HepG2 (cell line): Measurements from ENCODE around the gene ACSS2. TPM values are rescaled to one million over a fixed set of nuclear protein-coding genes. Genes with fewer than 3 reads are reported as not detected.

ENCODE experiments used
- ATAC-seq: fragments of 200-7000 bp; cut with Tn5 transposase; 3 replicates; pipeline ENCODE4 v1.9.1; 2020; ENCODE audit warnings: mild to moderate bottlenecking, moderate library complexity
- BruUV-seq: library from RNA; stranded (reverse); fragments of 400-500 nt; replicated peaks from 2 replicates; lab custom pipeline; 2021; lab: Mats Ljungman, UMichigan
- CTCF ChIA-PET: fragments of 300-600 bp; formaldehyde crosslinking; extraction: SDS; loops from one replicate; lab custom pipeline; 2021; ENCODE audit warnings: low total read pairs, inconsistent platforms, low intra/inter-chr PET ratio; lab: Yijun Ruan, JAX
- POLR2A ChIA-PET: fragments of 350-600 bp; sonication (Branson Sonifier 250); formaldehyde crosslinking; loops from one replicate; lab custom pipeline; 2020; ENCODE audit warnings: antibody characterized with exemption, inconsistent platforms; lab: Yijun Ruan, JAX
- DNase-seq: peaks from one replicate; pipeline ENCODE4 v3.0.0-alpha.2; 2015; ENCODE audit warnings: low spot score
- FAIRE-seq: peaks from 3 replicates; lab custom pipeline; 2011; peaks lifted over from hg19 to GRCh38; lab: Jason Lieb, UNC
- H2AFZ ChIP-seq: one replicate; pipeline ENCODE4 v1.6.1; 2011; ENCODE audit warnings: low read length, inconsistent platforms
- H3K27ac ChIP-seq: fragments of 300-600 bp; 3 replicates; pipeline ENCODE4 v1.8.0; 2011; ENCODE audit warnings: mixed run types, mild to moderate bottlenecking, mixed read lengths, low read length, inconsistent platforms; ENCODE audit not compliant: insufficient read depth; ENCODE audit errors: extremely low read length
- H3K27me3 ChIP-seq, 2 experiments: fragments of 200-600 bp in 1 of 2; 2 replicates in 1 of 2; 3 replicates in 1 of 2; pipeline versions ENCODE4 v1.6.0 to v1.8.0; 2011; ENCODE audit warnings: low read length in 2 of 2, mild to moderate bottlenecking in 2 of 2, moderate library complexity in 2 of 2, inconsistent platforms in 1 of 2; ENCODE audit not compliant: insufficient read depth in 2 of 2, control insufficient read depth in 1 of 2
- H3K36me3 ChIP-seq, 2 experiments: fragments of 200-600 bp in 1 of 2; replicated peaks in 1 of 2; 2 replicates in 1 of 2; 3 replicates in 1 of 2; pipeline versions ENCODE4 v1.5.1 to v1.8.0; 2011; ENCODE audit warnings: low read length in 2 of 2, inconsistent platforms in 1 of 2; ENCODE audit not compliant: insufficient read depth in 2 of 2, control insufficient read depth in 1 of 2
- H3K4me1 ChIP-seq: 2 replicates; pipeline ENCODE4 v1.5.1; 2012; ENCODE audit warnings: low read length, inconsistent platforms; ENCODE audit not compliant: insufficient read depth
- H3K4me2 ChIP-seq: 2 replicates; pipeline ENCODE4 v1.6.0; 2011; ENCODE audit warnings: low read depth, low read length, inconsistent platforms
- H3K4me3 ChIP-seq, 3 experiments: fragments of 200-600 bp in 1 of 3; sonication (generic), shearing (Covaris generic) in 1 of 3; replicated peaks in 1 of 3; 2 replicates each; pipeline ENCODE4 v1.5.1; 2011 to 2016; ENCODE audit warnings: low read length in 3 of 3, inconsistent platforms in 2 of 3, low read depth in 2 of 3, mild to moderate bottlenecking in 2 of 3, control low read depth in 1 of 3, mixed read lengths in 1 of 3; ENCODE audit not compliant: insufficient read depth in 1 of 3
- H3K79me2 ChIP-seq: one replicate; pipeline ENCODE4 v1.6.1; 2011; ENCODE audit warnings: low read length, inconsistent platforms; ENCODE audit not compliant: insufficient read depth
- H3K9ac ChIP-seq: 2 replicates; pipeline ENCODE4 v1.6.0; 2011; ENCODE audit warnings: mild to moderate bottlenecking, low read depth, low read length, inconsistent platforms; ENCODE audit not compliant: insufficient read depth
- H3K9me3 ChIP-seq: 2 replicates; pipeline ENCODE4 v1.5.1; 2012; ENCODE audit warnings: mild to moderate bottlenecking, low read length
- H4K20me1 ChIP-seq: 2 replicates; pipeline ENCODE4 v1.6.0; 2011; ENCODE audit warnings: inconsistent platforms, mild to moderate bottlenecking, low read length, moderate library complexity; ENCODE audit not compliant: insufficient read depth
- DRAP1 ChIP-seq: IDR thresholded peaks from 2 replicates; pipeline ENCODE4 v1.6.1; 2016; ENCODE audit warnings: missing genetic modification reagents, missing compliant biosample characterization
- FOXK1 ChIP-seq: sonication (generic); formaldehyde crosslinking; IDR thresholded peaks from 2 replicates; pipeline ENCODE4 v1.4.0; 2020; ENCODE audit warnings: low read depth, missing genetic modification reagents, borderline replicate concordance
- HDAC2 ChIP-seq: sonication (generic); formaldehyde crosslinking; IDR thresholded peaks from 2 replicates; pipeline ENCODE4 v1.4.0; 2020; ENCODE audit warnings: missing genetic modification reagents
- IKZF1 ChIP-seq: fragments of 450-650 bp; IDR thresholded peaks from 2 replicates; pipeline ENCODE4 v1.7.1; 2016
- IKZF4 ChIP-seq: sonication (generic); formaldehyde crosslinking; IDR thresholded peaks from 2 replicates; pipeline ENCODE4 v1.5.1; 2020; ENCODE audit warnings: borderline replicate concordance, mild to moderate bottlenecking, low read depth, missing genetic modification reagents; ENCODE audit errors: not compliant biosample characterization
- ISL2 ChIP-seq: sonication (generic); formaldehyde crosslinking; IDR thresholded peaks from 2 replicates; pipeline ENCODE4 v1.5.0; 2020; ENCODE audit warnings: missing genetic modification reagents
- NCOA1 ChIP-seq: sonication (generic); formaldehyde crosslinking; IDR thresholded peaks from 2 replicates; pipeline ENCODE4 v1.9.0; 2021; ENCODE audit warnings: missing genetic modification reagents
- NR0B2 ChIP-seq: sonication (generic); formaldehyde crosslinking; IDR thresholded peaks from 2 replicates; pipeline ENCODE4 v1.4.0; 2020; ENCODE audit warnings: mild to moderate bottlenecking, missing genetic modification reagents
- RFXAP ChIP-seq: sonication (generic); formaldehyde crosslinking; IDR thresholded peaks from 2 replicates; pipeline ENCODE4 v1.4.0; 2020; ENCODE audit warnings: missing genetic modification reagents, borderline replicate concordance
- SOX13 ChIP-seq, 3 experiments: fragments of 450-650 bp in 1 of 3; sonication (generic) in 1 of 3; formaldehyde crosslinking in 1 of 3; IDR thresholded peaks in 2 of 3; conservative IDR thresholded peaks in 1 of 3; 2 replicates each; pipeline versions ENCODE4 v1.5.0 to v1.6.1; 2016 to 2020; ENCODE audit warnings: antibody characterized with exemption in 1 of 3, mild to moderate bottlenecking in 1 of 3, missing compliant biosample characterization in 1 of 3, missing genetic modification reagents in 1 of 3, moderate library complexity in 1 of 3
- SP2 ChIP-seq: sonication (generic); formaldehyde crosslinking; IDR thresholded peaks from 2 replicates; pipeline ENCODE4 v1.5.1; 2020; ENCODE audit warnings: mild to moderate bottlenecking, missing genetic modification reagents
- THRA ChIP-seq: sonication (generic); formaldehyde crosslinking; IDR thresholded peaks from 2 replicates; pipeline ENCODE4 v1.4.0; 2020; ENCODE audit warnings: missing genetic modification reagents, borderline replicate concordance
- ZNF276 ChIP-seq: sonication (generic); formaldehyde crosslinking; IDR thresholded peaks from 2 replicates; pipeline ENCODE4 v1.4.0; 2020; ENCODE audit warnings: mild to moderate bottlenecking, low read depth, missing genetic modification reagents
- ZNF441 ChIP-seq: sonication (generic); formaldehyde crosslinking; IDR thresholded peaks from 2 replicates; pipeline ENCODE4 v1.7.0; 2021; ENCODE audit warnings: missing genetic modification reagents, borderline replicate concordance
- ZNF530 ChIP-seq: sonication (generic); formaldehyde crosslinking; IDR thresholded peaks from 2 replicates; pipeline ENCODE4 v1.5.0; 2020; ENCODE audit warnings: low read depth, mild to moderate bottlenecking, missing genetic modification reagents
- WGBS: methylation state at CpG from one replicate; pipeline ENCODE4 v1.1.6; 2017; ENCODE audit warnings: low lambda C conversion rate; 5-methylcytosine and 5-hydroxymethylcytosine counted together
- in situ Hi-C: cut with HindIII; loops from 2 replicates; pipeline ENCODE4 v1.10.0; 2017; ENCODE audit warnings: low pct_unique_long_range_greater_than_20kb; ENCODE audit not compliant: extremely low pct_ligation_motif_present
- intact Hi-C: fragments of 100-400 bp; cut with micrococcal nuclease; formaldehyde crosslinking; loops from one replicate; pipeline ENCODE4 v1.10.0; 2022; ENCODE audit not compliant: unreplicated experiment
- polyA plus RNA-seq, 8 experiments: library from polyadenylated mRNA; depleted of rRNA in 3 of 8; stranded (reverse) in 7 of 8; unstranded in 1 of 8; fragments of >200 nt; fragmentation: Illumina TruSeq in 4 of 8; extraction: Trizol in 4 of 8; gene quantifications; 2 replicates each; pipeline versions ENCODE4 v1.2.1 to v1.2.3, GENCODE V29; 2011 to 2016; ENCODE audit warnings: low read depth in 4 of 8, missing spikeins in 1 of 8, mixed read lengths in 1 of 8; ENCODE audit not compliant: insufficient read depth in 1 of 8
- total RNA-seq, 5 experiments: library from RNA; depleted of rRNA; stranded (reverse); fragments of >200 nt; fragmentation: Illumina TruSeq; extraction: Trizol; gene quantifications; 2 replicates each; pipeline ENCODE4 v1.2.3, GENCODE V29; 2016; ENCODE audit warnings: low read depth in 1 of 5
- TF ChIP-seq, protein P1 (sequence below): sonication (generic); formaldehyde crosslinking; IDR thresholded peaks from 2 replicates; pipeline ENCODE4 v1.5.1; 2020; ENCODE audit warnings: mild to moderate bottlenecking, moderate library complexity, missing genetic modification reagents

ACSS2 gene
- total and polyA plus RNA-seq, 2 of the 13 experiments (the other 11 are each of a cell fraction or from before 2014, with no cell fraction given): 72.8 to 89.7 TPM

DNA sequence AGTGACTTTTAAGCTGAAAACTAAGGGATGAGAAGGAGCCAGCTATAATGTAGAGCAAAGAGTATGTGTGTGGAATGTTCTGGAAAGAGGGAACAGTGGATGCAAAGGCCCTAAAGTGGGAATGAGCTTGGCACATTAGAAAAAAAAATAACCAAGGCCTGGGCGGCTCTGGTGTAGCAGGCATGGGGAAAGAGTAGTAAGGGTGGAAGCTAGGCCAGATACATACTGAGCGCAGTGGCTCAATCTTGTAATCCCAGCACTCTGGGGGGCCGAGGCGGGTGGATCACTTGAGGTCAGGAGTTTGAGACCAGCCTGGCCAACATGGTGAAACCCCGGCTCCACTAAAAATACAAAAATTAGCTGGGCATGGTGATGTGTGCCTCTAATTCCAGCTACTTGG lies 12.2 kb upstream of the ACSS2 start:
- no peak overlapping the region for H2AFZ ChIP-seq
- no peak for FAIRE-seq
- no peaks in the 10 kb centered on the region for H3K9me3 ChIP-seq
- no peaks in the 10 kb centered on the region for H4K20me1 ChIP-seq
- no peak overlapping the region for H3K27ac ChIP-seq
- H3K4me3 ChIP-seq: no peak overlapping the region
- H3K9ac ChIP-seq: no peak overlapping the region
- no peak for DNase-seq
- H3K79me2 ChIP-seq: no peaks in the 10 kb centered on the region
- TF ChIP-seq, protein P1, sequence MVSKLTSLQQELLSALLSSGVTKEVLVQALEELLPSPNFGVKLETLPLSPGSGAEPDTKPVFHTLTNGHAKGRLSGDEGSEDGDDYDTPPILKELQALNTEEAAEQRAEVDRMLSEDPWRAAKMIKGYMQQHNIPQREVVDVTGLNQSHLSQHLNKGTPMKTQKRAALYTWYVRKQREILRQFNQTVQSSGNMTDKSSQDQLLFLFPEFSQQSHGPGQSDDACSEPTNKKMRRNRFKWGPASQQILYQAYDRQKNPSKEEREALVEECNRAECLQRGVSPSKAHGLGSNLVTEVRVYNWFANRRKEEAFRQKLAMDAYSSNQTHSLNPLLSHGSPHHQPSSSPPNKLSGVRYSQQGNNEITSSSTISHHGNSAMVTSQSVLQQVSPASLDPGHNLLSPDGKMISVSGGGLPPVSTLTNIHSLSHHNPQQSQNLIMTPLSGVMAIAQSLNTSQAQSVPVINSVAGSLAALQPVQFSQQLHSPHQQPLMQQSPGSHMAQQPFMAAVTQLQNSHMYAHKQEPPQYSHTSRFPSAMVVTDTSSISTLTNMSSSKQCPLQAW (CRISPR knock-in tag): no peak
- no peak for TF ChIP-seq IKZF4
- TF ChIP-seq NR0B2 (CRISPR knock-in tag): no peak
- no peak for TF ChIP-seq RFXAP (CRISPR knock-in tag)
- no peak for TF ChIP-seq ZNF441
- TF ChIP-seq ZNF276 (CRISPR knock-in tag): no peak
- TF ChIP-seq ISL2: no peak
- no peak for TF ChIP-seq ZNF530
- TF ChIP-seq IKZF1: no peak
- TF ChIP-seq SOX13 (IDR thresholded peaks at IDR 0.05): no peak
- no peak for TF ChIP-seq SOX13 (CRISPR knock-in tag; conservative IDR thresholded peaks at IDR 0.05 in 1 of 2, IDR thresholded peaks at IDR 0.05 in 1 of 2)
- no peak for TF ChIP-seq THRA
- no peak for TF ChIP-seq DRAP1 (CRISPR knock-in tag)
- no peak for TF ChIP-seq HDAC2 (CRISPR knock-in tag)
- TF ChIP-seq NCOA1 (CRISPR knock-in tag): no peak
- no peak for TF ChIP-seq SP2 (CRISPR knock-in tag)
- no peak for TF ChIP-seq FOXK1
- intact Hi-C loops (no loop called here), in situ Hi-C loops (no loop called here)
- ChIA-PET POLR2A (no interaction called here), CTCF (no interaction called here)
- BruUV-seq: no TSS peak
- no peak for ATAC-seq
- WGBS: over 99% methylated on average over 5 of the region's 5 CpGs
- H3K27me3 ChIP-seq: no peaks in the 10 kb centered on the region
- H3K4me1 ChIP-seq: no peaks in the 10 kb centered on the region
- H3K36me3 ChIP-seq: peaks cover 7 to 15% of the 10 kb centered on the region in 2 experiments; a peak in 3 of 5 replicates
- H3K4me2 ChIP-seq: no peak overlapping the region
